ENCODE measurements around the gene CAMKK2.
"Not testable (repeated sequence)": the region's sequence is repeated elsewhere in the genome, so short reads cannot be mapped to it uniquely, and the experiment has no call there.

The CAMKK2 gene

GRCh38 chr12:121298411-121298810 lies 1.9 kb upstream of the CAMKK2 start:
- DNase-seq (ENCODE audit: low spot score) = not testable (repeated sequence)

GRCh38 chr12:121297435-121297991 lies 1.0 kb upstream of the CAMKK2 start:
- DNase-seq (ENCODE audit: low spot score) = no peak

- DNase-seq (ENCODE audit: low spot score) = no peak
Measured at GRCh38 chr12:121295746-121296617, 527 bp downstream of the CAMKK2 start.

GRCh38 chr12:121295116-121295745 lies 1.3 kb downstream of the CAMKK2 start:
- no peak for DNase-seq (ENCODE audit: low spot score)

GRCh38 chr12:121294151-121294889 lies 2.2 kb downstream of the CAMKK2 start:
- no peak for DNase-seq (ENCODE audit: low spot score)

- no peak for DNase-seq (ENCODE audit: low spot score)
Measured at GRCh38 chr12:121293603-121294002, 2.9 kb downstream of the CAMKK2 start.

GRCh38 chr12:121290410-121290809 lies 6.1 kb downstream of the CAMKK2 start:
- DNase-seq (ENCODE audit: low spot score) = no peak

GRCh38 chr12:121289962-121290361 lies 6.5 kb downstream of the CAMKK2 start:
- DNase-seq (ENCODE audit: low spot score) = no peak

GRCh38 chr12:121288986-121289385 lies 7.5 kb downstream of the CAMKK2 start:
- DNase-seq (ENCODE audit: low spot score) = no peak

GRCh38 chr12:121288158-121288845 lies 8.2 kb downstream of the CAMKK2 start:
- DNase-seq (ENCODE audit: low spot score) = no peak

GRCh38 chr12:121287267-121287954 lies 9.1 kb downstream of the CAMKK2 start:
- no peak for DNase-seq (ENCODE audit: low spot score)

GRCh38 chr12:121285856-121286255 lies 10.7 kb downstream of the CAMKK2 start:
- DNase-seq (ENCODE audit: low spot score) = no peak

- no peak for DNase-seq (ENCODE audit: low spot score)
Measured at GRCh38 chr12:121284551-121285390, 11.7 kb downstream of the CAMKK2 start.

- DNase-seq (ENCODE audit: low spot score) = no peak
Measured at GRCh38 chr12:121283841-121284240, 12.7 kb downstream of the CAMKK2 start.

- no peak for DNase-seq (ENCODE audit: low spot score)
Measured at GRCh38 chr12:121283388-121283787, 13.1 kb downstream of the CAMKK2 start.

- DNase-seq (ENCODE audit: low spot score) = not testable (repeated sequence)
Measured at GRCh38 chr12:121282910-121283309, 13.6 kb downstream of the CAMKK2 start.

- no peak for DNase-seq (ENCODE audit: low spot score)
Measured at GRCh38 chr12:121282072-121282742, 14.3 kb downstream of the CAMKK2 start.

GRCh38 chr12:121281116-121281515 lies 15.4 kb downstream of the CAMKK2 start:
- DNase-seq (ENCODE audit: low spot score) = not testable (repeated sequence)

GRCh38 chr12:121280531-121280930 lies 16.0 kb downstream of the CAMKK2 start:
- DNase-seq (ENCODE audit: low spot score) = not testable (repeated sequence)

GRCh38 chr12:121279507-121279915 lies 17.0 kb downstream of the CAMKK2 start:
- DNase-seq (ENCODE audit: low spot score) = no peak

All from globus pallidus (tissue), 1 donor.